HG02623 (cell line): ENCODE data around the gene SYNDIG1.

Source experiments
- ATAC-seq: cut with Tn5 transposase; IDR thresholded peaks from one replicate; pipeline ENCODE4 v1.9.1; 2021; ENCODE audit warnings: moderate library complexity; ENCODE audit not compliant: unreplicated experiment

Gene SYNDIG1

GRCh38 chr20:24583169-24583792 is 113.9 kb downstream of the SYNDIG1 start:
- ATAC-seq = no peak

- ATAC-seq = no peak
These were observed 114.6 kb downstream of the SYNDIG1 start for GRCh38 chr20:24584078-24584477.

GRCh38 chr20:24584538-24585356 is 115.3 kb downstream of the SYNDIG1 start:
- no peak for ATAC-seq

DNA sequence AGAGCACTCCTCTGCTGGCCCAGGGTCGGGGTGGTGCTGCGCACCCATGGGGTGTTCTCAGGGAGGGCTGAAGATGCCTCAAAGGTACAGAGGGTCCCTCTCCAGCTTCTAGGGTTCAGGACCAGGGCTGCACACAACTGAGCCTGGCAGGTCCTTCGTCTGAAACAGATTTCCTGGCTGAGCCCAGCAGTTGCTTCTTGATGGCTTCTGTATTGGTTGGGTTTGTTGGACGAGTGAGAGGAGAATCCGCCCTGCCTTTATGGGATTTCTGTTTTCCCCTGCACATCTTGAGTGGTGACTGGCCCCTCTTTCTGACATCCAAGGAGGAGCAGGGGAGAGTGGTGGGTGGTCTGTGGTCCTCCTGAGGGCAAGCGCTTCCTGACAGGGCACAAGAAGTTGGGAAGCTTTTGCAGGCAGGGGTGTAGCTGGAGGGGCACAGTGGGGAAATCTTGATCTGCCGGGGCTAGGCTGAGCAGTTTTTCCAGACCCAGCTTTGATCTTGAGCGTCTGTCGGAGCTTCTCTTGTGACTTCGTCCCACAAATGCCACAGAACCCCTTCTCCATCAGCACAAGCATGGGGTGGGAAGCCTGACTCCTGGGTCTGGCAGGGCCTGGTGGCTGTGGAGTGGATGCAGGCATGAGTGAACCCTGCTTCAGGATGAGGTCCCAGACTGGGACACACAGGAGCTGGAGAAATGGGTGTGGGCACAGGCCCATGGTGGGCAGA is 116.5 kb downstream of the SYNDIG1 start:
- ATAC-seq = no peak

DNA sequence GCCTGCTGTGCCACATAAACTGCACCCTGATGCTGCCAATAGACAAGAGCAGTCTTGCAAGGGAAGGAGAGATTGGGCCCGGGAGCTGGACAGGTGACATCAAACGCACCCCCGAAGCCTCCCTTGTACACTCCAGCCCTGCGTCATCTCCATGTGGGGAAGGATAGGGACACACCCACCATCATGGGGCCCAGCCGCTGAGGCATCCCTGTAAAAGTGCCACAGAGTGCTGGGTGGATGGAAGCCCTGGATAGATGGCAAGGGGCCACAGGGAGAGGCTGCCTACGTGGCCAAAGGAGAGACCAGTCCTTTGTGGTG is 117.1 kb downstream of the SYNDIG1 start:
- no peak for ATAC-seq

DNA sequence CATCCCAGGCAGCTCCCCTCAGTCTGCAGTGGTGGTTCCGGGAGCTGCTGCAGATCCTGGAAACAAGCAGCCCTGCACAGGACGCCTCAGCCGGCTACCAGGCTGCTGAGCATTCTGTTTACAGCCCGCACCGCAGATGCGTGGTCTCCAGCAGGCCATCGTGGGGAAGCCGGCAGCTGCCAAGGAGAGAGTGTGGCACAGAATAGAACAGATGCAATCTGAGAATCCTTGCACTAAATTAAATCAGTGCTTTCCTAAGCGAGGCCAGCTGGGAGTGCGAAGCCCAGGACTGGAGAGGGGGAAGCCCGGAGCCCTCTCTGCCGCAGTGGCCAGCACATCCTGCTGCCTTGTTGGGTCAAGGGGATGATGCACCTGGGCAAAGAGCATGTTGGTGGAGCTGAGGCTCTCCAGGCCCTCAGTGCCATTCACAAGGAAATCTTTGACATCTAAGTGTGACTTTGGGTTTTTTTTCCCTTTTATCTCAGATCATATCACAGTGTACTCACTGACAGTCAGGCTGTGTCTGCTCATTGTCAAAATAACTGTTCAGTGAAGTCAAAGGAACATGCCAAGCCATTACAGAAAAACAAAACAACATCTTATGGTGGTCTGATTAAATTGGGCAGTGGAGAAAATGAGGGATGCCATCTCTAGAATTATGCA is 118.1 kb downstream of the SYNDIG1 start:
- no peak for ATAC-seq

GRCh38 chr20:24588047-24588635 is 118.7 kb downstream of the SYNDIG1 start:
- ATAC-seq = no peak

DNA sequence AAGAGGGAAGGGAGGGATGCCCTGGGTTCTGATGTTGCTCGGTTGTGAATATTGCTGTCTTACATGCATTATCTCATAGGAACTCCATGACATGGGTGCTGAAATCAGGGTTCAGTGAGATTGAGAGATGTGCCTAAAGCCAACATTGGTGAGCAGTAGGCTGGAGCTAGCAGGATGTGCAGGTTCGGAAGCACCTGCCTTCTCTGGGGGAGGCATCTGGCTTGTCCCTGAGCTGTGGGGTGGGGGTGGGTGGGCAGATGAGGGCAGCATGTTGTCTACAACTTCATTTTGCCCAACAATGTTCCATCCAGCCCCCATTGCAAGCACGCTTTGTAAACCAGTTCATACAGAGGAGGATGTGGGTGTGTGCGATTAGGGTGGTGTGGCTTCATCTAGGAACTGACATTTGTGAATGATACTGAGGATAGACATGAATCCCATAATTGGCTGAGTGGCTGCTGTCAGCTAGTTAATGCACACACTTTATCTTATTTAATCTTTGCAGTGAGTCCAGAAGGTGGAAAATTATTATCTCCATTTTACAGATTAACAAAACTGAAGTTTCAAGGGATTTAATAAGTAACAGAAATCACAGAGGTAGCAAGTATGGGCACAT is 119.4 kb downstream of the SYNDIG1 start:
- no peak for ATAC-seq

- ATAC-seq = no peak
These were observed 120.0 kb downstream of the SYNDIG1 start for GRCh38 chr20:24589381-24589780.

DNA sequence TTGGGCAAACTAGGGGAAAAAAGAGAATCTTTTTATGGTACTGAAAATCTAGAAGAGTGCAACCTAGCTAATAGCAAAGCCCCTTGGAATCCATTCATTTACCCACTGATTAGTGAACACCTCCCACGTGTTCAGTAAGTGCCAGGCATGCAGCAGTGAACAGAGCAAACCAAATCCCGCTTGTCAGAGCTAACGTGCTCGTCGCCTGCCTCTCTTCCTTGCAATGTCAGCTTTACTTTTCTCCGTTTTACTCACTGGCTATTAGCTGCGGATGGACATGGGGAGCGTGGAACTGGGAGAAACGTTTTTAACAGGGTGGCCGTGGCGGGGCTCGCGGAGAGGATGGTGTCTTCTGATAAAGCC is 120.4 kb downstream of the SYNDIG1 start:
- ATAC-seq = no peak

GRCh38 chr20:24590178-24590982 is 121.0 kb downstream of the SYNDIG1 start:
- ATAC-seq = no peak

- no peak for ATAC-seq
These were observed 127.6 kb downstream of the SYNDIG1 start for GRCh38 chr20:24597051-24597450.

DNA sequence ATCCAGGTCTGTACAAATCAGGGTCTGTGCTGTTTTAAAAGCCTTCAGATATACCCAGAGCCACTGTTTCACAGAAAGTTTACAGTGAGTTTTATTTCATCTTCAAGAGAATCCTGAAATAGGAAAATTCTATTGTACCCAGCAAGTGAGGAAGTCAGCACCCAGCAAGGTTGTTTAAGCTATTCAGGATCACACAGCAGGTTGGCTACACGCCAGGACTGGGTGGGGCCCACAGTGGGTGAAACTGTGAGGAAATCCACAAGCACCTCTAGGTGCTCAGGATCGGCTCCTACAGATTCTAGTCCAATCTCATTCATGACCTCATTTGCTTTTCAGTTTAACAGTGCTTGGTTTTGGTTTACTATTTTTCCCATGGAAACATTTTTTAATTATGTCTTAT is 128.9 kb downstream of the SYNDIG1 start:
- no peak for ATAC-seq

- ATAC-seq = no peak
These were observed 129.6 kb downstream of the SYNDIG1 start for GRCh38 chr20:24598996-24599395.

GRCh38 chr20:24600012-24600411 is 130.6 kb downstream of the SYNDIG1 start:
- ATAC-seq = no peak

- ATAC-seq = no peak
These were observed 134.0 kb downstream of the SYNDIG1 start for GRCh38 chr20:24603454-24603853.

- ATAC-seq = no peak
These were observed 135.7 kb downstream of the SYNDIG1 start for GRCh38 chr20:24604966-24605665.

DNA sequence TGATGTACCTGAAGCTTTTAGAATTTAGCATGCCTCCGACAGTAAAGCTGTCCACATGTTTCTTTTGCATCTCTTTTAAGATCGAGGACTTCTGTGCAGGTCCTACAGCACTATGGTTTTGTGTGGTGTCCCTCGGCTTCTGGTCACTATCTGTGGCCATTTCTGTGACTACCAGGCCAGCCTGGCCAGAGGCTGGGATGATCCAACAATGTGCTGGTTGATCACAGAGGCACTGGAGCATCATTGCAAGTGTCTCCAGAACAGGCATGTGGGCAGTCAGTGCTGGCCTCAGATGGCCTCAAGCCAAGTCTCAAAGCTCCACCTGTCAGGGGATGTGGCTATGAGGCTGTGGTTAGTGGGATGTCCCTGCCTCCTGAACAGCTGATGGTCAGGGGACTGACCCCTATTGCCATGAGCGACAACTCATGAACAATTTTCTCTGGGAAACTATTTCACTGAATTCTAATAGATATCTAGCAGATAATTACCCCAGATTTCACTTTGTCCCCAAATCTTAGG is 136.6 kb downstream of the SYNDIG1 start:
- ATAC-seq = no peak

DNA sequence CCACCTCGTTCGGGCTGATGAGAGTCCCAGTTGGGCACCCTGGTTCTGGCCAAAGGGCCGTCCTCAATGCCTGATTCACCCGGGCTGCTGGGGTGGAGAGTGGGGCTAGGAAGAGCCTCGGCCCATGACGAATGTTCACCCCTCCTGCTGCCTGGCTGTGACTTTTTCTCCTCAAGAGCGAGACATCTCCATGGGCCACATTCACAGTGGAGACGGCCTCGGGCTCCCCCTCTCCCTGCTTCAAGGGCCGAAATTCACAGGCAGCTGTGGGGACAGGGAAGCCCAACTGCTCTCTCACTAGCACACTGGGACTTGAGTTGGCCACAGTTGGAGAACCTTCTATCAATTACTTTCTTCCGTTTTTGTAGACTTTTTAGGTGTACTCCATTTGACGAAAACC is 138.0 kb downstream of the SYNDIG1 start:
- ATAC-seq = no peak
